Bronchial smooth muscle cell (primary cell): Measurements from ENCODE around the gene SLC12A4. TPM values are rescaled to one million over a fixed set of nuclear protein-coding genes. Genes with fewer than 3 reads are reported as not detected.

ENCODE experiments used
- total RNA-seq: library from RNA; depleted of rRNA; stranded (reverse); fragments of >200 nt; gene quantifications from 2 replicates; pipeline ENCODE4 v1.2.1, GENCODE V29; 2014

The SLC12A4 gene
- 91.3 and 134 TPM in 2 replicates for total RNA-seq

DNA sequence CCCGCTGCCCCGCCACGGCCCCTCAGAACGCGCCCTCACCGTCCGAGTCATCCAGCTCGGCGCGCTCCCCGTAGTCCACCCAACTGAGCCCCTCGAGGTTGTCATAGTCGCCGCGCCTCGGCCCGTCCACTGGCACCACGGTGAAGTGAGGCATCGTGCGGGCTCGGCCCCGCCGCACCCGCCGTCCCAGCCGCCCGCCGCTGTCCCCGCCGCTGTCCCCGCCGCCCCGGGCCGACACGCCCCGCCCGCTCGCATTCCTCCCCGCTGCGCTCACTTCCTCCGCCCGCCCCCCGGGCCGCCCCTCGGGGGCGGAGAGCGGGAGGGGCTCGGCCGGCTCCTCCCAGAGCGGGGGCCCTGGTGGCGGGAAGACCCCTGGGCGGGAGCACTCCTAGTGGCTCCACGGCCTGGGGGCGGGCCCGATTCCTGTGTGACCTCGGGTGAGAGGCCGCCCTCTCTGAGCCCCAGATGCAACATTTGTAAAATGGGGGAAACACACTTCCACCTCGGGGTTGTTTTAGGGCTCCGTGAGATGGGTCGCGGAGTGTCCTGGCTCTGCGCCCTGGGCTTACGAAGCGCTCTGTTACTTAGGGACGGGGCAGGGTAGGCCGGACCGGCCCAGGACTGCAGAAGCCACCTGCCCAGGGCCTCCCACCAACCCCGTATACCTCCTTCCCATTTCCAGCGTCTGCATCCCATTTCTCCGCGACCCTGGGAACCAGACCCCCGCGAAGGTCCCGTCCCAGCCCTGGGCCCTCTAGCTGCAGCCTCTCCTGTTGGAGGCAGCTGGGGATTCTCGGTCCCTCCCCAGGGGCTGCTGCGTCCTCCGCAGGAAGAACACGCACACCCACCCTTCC lies at the start of gene SLC12A4:
Gene SLC12A4, minus strand, starts transcription at position 238 of the 854 bp plus-strand sequence. Its CDS starts 84 bp downstream, at position 154.

DNA sequence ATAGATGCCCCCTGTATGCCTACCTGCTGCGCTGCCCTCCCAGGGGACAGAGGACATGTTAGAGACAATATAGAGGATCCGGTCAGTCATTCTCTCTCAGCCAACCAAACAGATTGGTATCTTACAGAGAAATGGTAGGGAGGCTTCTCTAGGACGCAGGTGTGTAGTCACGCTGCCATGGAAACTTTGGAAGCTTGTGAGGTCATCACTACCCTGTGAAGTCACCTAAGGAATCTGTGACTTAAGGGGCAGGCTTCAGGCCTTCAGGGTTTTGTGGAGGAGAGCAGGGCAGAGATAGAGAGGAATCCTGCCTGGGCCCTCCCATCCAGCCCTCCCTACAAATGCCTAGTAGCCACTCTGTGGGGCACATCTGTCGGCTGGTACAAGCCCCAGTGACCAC lies 47.2 kb upstream of the SLC12A4 start, which contains the start of gene DPEP2NB:
Gene DPEP2NB, minus strand, starts transcription at position 231 of the 400 bp plus-strand sequence. Its CDS starts 141 bp downstream, at position 90.

GRCh38 chr16:67998779-67999688 lies 30.6 kb upstream of the SLC12A4 start, which contains the start of gene DPEP2:
Gene DPEP2, minus strand, starts transcription at chr16:67999484. Its CDS starts 6,272 bp downstream, at chr16:67993212.

DNA sequence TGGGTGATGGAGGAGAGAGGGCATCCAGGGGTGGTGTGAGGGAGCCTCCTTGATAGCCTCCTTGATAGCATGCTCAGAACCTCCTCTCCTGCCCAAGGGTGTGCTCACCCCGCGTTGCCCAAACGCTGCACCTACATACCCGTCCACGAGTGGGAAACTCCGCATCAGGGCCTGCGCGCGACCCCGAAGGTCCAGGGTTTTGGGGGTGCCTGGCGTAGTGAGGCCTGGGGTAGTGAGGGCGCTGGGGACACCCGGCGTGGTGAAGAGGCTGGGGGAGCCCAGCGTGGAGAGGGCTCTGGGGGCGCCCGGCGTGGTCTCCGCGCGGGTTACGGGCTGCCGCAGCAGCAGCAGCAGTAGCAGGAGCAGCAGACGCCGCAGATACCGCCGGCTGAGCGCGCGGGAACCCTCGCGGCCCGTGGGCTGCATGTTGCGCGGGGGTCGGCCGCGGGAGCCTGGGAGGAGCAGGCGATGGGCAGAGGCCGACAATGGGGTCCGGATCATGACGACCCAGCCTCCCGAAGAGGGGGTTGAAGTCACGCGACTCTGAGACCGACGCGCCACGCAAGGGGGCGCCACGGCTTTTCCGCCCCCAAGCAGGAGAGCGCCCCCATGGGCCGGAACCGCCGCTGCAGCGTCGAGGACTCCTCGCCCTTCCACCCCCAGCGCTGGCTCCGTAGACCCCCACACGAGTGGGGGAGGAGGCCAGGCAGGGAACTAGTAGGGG lies 11.7 kb upstream of the SLC12A4 start, which contains the start of gene DPEP3:
Gene DPEP3, minus strand, starts transcription at position 545 of the 724 bp plus-strand sequence. Its CDS starts 119 bp downstream, at position 426.

GRCh38 chr16:67943619-67944504 lies 24.6 kb downstream of the SLC12A4 start, which contains the start of gene LCAT:
Gene LCAT, minus strand, starts transcription at chr16:67944120. Its CDS starts 19 bp downstream, at chr16:67944101.

DNA sequence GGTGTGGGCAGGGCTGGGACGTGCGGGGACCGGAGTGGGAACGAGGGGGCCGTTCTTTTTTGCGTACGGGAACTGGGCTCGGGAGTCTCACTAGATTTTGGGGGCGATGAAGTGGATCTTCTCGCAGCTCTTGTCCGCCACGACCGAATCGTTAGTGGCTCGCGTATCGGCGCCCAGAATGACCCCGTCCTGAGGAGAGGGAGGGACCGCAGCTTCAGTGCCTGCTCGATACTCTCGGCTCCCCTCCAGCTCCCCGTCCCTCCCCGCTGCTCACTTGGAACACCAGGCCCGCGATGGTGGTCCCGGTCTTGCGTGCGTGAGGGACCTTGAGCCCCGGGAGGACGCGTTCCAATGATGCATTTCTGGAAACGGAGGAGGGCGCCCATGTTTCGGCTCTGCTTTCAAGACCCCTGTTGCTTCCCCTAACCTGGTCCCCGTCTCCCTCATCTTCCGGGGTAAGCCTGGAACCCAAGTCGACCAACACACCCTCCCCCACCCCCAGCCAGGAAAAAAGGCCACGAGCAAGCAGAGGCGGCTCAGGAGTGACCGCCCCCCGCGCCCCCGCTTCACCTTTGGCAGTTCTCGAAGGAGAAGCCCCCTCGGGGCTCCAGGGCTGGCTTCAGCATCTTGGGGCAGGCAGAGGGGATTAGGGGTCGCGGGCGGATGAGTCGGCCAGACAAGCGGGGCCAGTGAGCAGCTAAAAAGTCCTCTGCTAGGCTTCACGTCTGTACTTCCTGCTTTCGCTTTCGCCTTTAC lies 32.1 kb downstream of the SLC12A4 start, which contains the start of gene PSMB10:
Gene PSMB10, minus strand, starts transcription at position 727 of the 756 bp plus-strand sequence. Its CDS starts 101 bp downstream, at position 626.

DNA sequence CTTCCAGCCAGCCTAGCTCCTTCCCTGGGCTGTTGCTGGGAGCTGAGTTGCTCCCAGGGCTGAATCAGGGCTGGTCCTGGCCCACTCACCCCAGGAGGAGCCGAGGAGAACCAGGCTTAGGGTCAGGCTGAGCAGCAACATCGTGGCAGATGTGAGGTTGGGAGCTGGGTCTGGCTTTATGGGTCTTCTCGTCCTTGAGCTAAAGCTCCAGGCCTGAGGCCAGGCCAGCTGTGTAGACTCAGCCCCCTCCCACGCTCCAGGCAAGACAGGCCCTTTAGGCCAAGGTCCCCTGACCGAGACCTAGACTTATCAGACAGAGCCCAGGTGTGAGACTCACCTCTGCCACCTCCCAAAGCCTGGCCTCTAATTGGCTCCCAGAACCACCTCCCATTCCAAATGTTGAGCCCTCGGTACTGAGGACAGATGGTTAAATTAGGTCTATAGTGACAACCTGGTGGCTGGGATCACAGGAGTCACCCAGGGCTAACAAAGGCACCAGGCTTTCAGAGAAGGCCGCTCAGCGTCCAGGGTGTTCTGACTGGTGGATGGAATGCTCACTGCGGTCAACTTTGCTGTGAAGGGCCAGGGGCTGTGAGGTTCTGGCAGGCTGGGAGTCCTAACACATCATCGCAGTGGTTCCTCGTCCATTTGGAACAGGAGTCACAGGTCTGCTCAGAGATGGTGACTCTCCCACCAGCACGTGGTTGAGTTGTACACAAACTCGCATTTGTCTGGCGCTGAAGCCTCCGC lies 36.5 kb downstream of the SLC12A4 start, which contains the start of gene CTRL:
Gene CTRL, minus strand, starts transcription at position 151 of the 750 bp plus-strand sequence. Its CDS starts 10 bp downstream, at position 141.

Other genes with a start within 250 kb of the SLC12A4 start
- gene GFOD2, start 249.3 kb downstream of the SLC12A4 start, total RNA-seq, result 12.9 and 16.7 TPM in 2 replicates
- gene RANBP10, start 162.1 kb downstream of the SLC12A4 start, total RNA-seq, result 2.5 and 4.5 TPM in 2 replicates
- 0.95 and 1.5 TPM in 2 replicates for gene TSNAXIP1, start 161.7 kb downstream of the SLC12A4 start, total RNA-seq
- 27.1 and 51.8 TPM in 2 replicates for gene THAP11, start 126.3 kb downstream of the SLC12A4 start, total RNA-seq
- 72.5 and 88.2 TPM in 2 replicates for gene NUTF2, start 121.7 kb downstream of the SLC12A4 start, total RNA-seq
- 21.2 and 22.5 TPM in 2 replicates for gene CENPT, start 120.9 kb downstream of the SLC12A4 start, total RNA-seq
- gene EDC4, start 95.6 kb downstream of the SLC12A4 start, total RNA-seq, result 46.3 and 54.4 TPM in 2 replicates
- 0.16 TPM in 1 of 2 replicates, not detected in the other for gene NRN1L, start 83.8 kb downstream of the SLC12A4 start, total RNA-seq
- gene PSKH1, start 75.4 kb downstream of the SLC12A4 start, total RNA-seq, result 13.4 and 21.7 TPM in 2 replicates
- 0.63 and 2.3 TPM in 2 replicates for gene CTRL, start 36.8 kb downstream of the SLC12A4 start, total RNA-seq
- gene PSMB10, start 31.8 kb downstream of the SLC12A4 start, total RNA-seq, result 103 and 111 TPM in 2 replicates
- 5.2 and 6.5 TPM in 2 replicates for gene LCAT, start 24.5 kb downstream of the SLC12A4 start, total RNA-seq
- gene DPEP3, start 11.9 kb upstream of the SLC12A4 start, total RNA-seq, result not detected in 2 replicates
- gene DPEP2, start 30.8 kb upstream of the SLC12A4 start, total RNA-seq, result not detected in 2 replicates
- gene DPEP2NB, start 47.3 kb upstream of the SLC12A4 start, total RNA-seq, result not detected in 2 replicates
- gene DDX28, start 54.6 kb upstream of the SLC12A4 start, total RNA-seq, result 8.5 and 9.1 TPM in 2 replicates
- gene DUS2, start 54.6 kb upstream of the SLC12A4 start, total RNA-seq, result 12.3 and 13.4 TPM in 2 replicates
- 5.0 and 6.0 TPM in 2 replicates for gene NFATC3, start 116.7 kb upstream of the SLC12A4 start, total RNA-seq